HFFc6 (cell line): Measurements from ENCODE around the gene ODAD2. TPM values are rescaled to one million over a fixed set of nuclear protein-coding genes. Genes with fewer than 3 reads are reported as not detected.

Source experiments
- DNase-seq: peaks from one replicate; pipeline ENCODE4 v3.0.0-alpha.2; 2018
- H3K27ac Mint-ChIP-seq: 2 replicates; pipeline ENCODE4 v1.8.0; 2020; ENCODE audit warnings: mild to moderate bottlenecking, mixed read lengths
- H3K27me3 Mint-ChIP-seq: 2 replicates; pipeline ENCODE4 v1.8.0; 2021; ENCODE audit warnings: mild to moderate bottlenecking, moderate library complexity, mixed read lengths; ENCODE audit not compliant: insufficient read depth
- H3K36me3 Mint-ChIP-seq: 2 replicates; pipeline ENCODE4 v1.8.0; 2021; ENCODE audit warnings: low read depth, mixed read lengths
- H3K4me1 Mint-ChIP-seq: 2 replicates; pipeline ENCODE4 v1.8.0; 2020; ENCODE audit warnings: low read depth, mixed read lengths
- H3K4me3 Mint-ChIP-seq: 2 replicates; pipeline ENCODE4 v1.8.0; 2020; ENCODE audit warnings: mild to moderate bottlenecking, moderate library complexity, mixed read lengths
- H3K9me3 Mint-ChIP-seq: 2 replicates; pipeline ENCODE4 v1.8.0; 2020; ENCODE audit warnings: mild to moderate bottlenecking, mixed read lengths
- total RNA-seq, 6 experiments: library from RNA; stranded (reverse); fragmentation: NEBNext Ultra II Directional; extraction: Animal tissue kit (Norgen Biotek cat#: 25700); gene quantifications; 2 replicates in 1 of 6; 3 replicates in 5 of 6; pipeline ENCODE4 v1.2.3, GENCODE V29; 2021
- TF ChIP-seq, protein P1 (sequence below): fragments of 200-600 bp; sonication (generic); IDR thresholded peaks from 2 replicates; pipeline ENCODE4 v1.5.0; 2021; ENCODE audit warnings: antibody characterized with exemption, mild to moderate bottlenecking

The ODAD2 gene
- total RNA-seq, 6 experiments from 2014 or later: 10.3 to 17.5 (median 12.4) TPM

DNA sequence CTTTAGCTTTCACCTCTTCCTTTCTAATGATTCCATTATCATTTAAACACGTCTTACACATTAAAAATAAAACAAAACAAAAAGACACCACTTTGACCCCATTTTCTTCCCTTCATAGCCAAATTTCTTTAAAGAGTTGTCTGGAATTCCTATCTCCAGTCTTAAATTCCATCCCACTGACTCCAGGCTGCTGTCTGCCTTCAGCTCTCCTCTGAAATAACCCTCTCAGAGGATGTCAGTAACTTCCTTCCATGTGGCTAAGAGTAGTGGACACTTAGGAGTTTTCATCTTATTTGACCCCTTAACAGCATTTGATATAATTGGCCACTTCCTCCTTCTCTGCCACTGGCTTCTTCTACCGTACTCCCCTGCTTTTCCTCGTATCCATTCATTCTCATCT, 183.6 kb downstream of the ODAD2 start:
- no peak overlapping the region for H3K27ac Mint-ChIP-seq
- peaks cover 25% of the 10 kb centered on the region for H3K4me1 Mint-ChIP-seq
- no peak overlapping the region for H3K4me3 Mint-ChIP-seq
- no peaks in the 10 kb centered on the region; the same call in 1 of the 2 replicates for H3K27me3 Mint-ChIP-seq
- H3K36me3 Mint-ChIP-seq: peaks cover 5% of the 10 kb centered on the region
- DNase-seq: peak; percentile 35
- TF ChIP-seq, protein P1, sequence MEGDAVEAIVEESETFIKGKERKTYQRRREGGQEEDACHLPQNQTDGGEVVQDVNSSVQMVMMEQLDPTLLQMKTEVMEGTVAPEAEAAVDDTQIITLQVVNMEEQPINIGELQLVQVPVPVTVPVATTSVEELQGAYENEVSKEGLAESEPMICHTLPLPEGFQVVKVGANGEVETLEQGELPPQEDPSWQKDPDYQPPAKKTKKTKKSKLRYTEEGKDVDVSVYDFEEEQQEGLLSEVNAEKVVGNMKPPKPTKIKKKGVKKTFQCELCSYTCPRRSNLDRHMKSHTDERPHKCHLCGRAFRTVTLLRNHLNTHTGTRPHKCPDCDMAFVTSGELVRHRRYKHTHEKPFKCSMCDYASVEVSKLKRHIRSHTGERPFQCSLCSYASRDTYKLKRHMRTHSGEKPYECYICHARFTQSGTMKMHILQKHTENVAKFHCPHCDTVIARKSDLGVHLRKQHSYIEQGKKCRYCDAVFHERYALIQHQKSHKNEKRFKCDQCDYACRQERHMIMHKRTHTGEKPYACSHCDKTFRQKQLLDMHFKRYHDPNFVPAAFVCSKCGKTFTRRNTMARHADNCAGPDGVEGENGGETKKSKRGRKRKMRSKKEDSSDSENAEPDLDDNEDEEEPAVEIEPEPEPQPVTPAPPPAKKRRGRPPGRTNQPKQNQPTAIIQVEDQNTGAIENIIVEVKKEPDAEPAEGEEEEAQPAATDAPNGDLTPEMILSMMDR: no peak
- H3K9me3 Mint-ChIP-seq: no peaks in the 10 kb centered on the region

DNA sequence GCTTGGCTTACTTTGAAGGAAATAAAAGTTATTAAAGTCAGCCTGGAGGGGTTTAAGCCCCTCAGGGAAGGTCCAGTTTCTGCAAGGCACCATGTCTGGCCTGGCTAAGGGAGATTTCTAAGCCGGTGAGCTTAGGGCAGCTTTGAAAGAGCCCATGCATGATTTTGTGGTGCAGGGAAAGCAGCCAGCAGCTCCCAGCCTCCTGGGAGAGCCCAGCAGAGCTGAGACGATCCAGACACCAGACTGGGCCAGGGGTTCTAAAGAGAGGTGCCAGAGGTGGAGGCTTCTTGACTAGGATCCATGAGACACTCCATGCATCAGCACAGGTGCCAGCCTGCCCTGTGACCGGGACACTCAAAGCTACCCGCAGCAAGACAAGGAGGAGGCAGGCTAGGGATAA, 193.7 kb downstream of the ODAD2 start:
- Mint-ChIP-seq H3K27ac (no peak overlapping the region), H3K36me3 (peaks cover 13% of the 10 kb centered on the region; the same call in 1 of the 2 replicates), H3K27me3 (no peaks in the 10 kb centered on the region; the same call in 1 of the 2 replicates), H3K9me3 (no peaks in the 10 kb centered on the region), H3K4me1 (peaks cover 13% of the 10 kb centered on the region; the same call in 1 of the 2 replicates), H3K4me3 (no peak overlapping the region)
- TF ChIP-seq, protein P1: no peak
- DNase-seq: no peak

DNA sequence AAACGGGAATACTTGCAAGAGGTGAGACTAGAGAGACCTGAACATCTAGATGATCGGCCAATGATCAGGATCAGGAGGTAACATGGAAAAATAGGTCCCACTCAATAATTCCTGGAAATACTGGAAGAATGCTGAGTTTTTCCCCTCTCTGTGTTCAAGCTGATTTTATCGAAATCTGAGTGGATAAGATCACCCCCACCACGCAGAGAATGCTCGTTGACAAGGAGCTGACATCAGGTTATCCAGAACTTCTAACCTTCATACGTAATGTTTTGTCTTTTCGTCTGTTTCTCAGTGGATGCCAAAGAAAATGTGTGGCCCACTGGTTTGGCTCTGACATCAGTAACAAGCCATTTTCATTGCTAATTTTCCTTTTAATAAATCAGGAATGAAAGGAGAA, 194.7 kb downstream of the ODAD2 start:
- TF ChIP-seq, protein P1: no peak
- no peak for DNase-seq
- peaks cover 13% of the 10 kb centered on the region; the same call in 1 of the 2 replicates for H3K36me3 Mint-ChIP-seq
- H3K4me1 Mint-ChIP-seq: peaks cover 13% of the 10 kb centered on the region; the same call in 1 of the 2 replicates
- H3K27ac Mint-ChIP-seq: no peak overlapping the region
- no peaks in the 10 kb centered on the region; the same call in 1 of the 2 replicates for H3K27me3 Mint-ChIP-seq
- no peaks in the 10 kb centered on the region for H3K9me3 Mint-ChIP-seq
- no peak overlapping the region for H3K4me3 Mint-ChIP-seq

DNA sequence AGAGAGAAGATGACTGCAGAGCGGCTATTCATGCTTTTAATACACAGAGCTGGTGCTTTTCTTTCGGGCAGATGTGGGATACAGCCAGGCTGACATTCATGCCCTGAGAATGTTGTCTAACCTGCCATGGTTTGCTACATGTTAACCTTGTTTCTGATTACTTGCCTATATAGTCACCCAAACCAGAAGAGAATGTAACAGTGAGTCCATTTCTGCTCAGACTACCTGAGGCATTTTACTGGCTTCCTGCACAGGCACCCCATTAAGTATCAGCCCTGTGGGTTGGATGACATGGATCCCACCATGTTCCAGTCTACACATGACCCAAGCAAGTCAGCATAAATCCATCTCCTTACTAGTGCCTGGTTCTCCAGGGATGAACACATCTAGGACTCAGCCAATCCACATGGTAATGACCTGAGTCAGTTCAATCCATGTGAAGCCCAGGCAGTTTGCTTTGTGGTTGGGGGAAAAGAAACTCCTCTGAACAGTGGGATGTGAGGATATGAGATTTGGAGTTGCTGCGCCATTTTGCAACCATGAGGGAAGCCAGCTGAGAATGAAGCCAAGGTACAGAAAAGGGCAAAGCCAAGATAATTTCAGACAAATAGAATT, 197.6 kb downstream of the ODAD2 start:
- H3K4me3 Mint-ChIP-seq: no peak overlapping the region
- DNase-seq: no peak
- no peaks in the 10 kb centered on the region; the same call in 1 of the 2 replicates for H3K27me3 Mint-ChIP-seq
- H3K27ac Mint-ChIP-seq: no peak overlapping the region
- peaks cover 13% of the 10 kb centered on the region; the same call in 1 of the 2 replicates for H3K36me3 Mint-ChIP-seq
- H3K9me3 Mint-ChIP-seq: no peaks in the 10 kb centered on the region
- TF ChIP-seq, protein P1: no peak
- peaks cover 13% of the 10 kb centered on the region; the same call in 1 of the 2 replicates for H3K4me1 Mint-ChIP-seq

DNA sequence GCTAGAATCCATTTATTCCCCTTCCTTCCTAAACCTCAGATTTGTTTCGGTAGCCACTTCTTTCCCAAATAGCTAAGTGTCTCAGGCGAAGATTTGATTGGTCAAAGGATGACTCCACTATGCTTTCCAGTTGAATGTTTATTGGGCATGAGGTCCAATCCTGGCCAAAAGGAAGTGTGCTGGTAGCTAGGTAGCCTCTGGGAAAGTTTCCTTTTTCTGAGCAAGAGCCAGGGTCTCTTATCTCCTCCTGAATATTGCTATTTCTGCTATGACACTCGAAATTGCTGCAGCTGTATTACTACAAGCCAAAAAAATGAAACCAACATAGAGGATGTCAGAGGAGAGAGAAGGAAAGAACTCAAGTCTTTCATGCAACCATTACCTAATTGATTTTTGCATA, 199.8 kb downstream of the ODAD2 start:
- Mint-ChIP-seq H3K27ac (no peak overlapping the region), H3K36me3 (peaks cover 13% of the 10 kb centered on the region; the same call in 1 of the 2 replicates), H3K27me3 (peaks cover 2% of the 10 kb centered on the region), H3K9me3 (no peaks in the 10 kb centered on the region), H3K4me1 (peaks cover 8% of the 10 kb centered on the region; the same call in 1 of the 2 replicates), H3K4me3 (no peak overlapping the region)
- no peak for DNase-seq
- TF ChIP-seq, protein P1: no peak
